Raji (cell line): Measurements from ENCODE around the gene ASIC1.

Experiments
- POLR2A ChIP-seq: IDR thresholded peaks from 2 replicates; pipeline ENCODE4 v1.6.1; 2011; ENCODE audit warnings: low read depth, low read length, control low read depth; ENCODE audit not compliant: insufficient read depth

The ASIC1 gene

DNA sequence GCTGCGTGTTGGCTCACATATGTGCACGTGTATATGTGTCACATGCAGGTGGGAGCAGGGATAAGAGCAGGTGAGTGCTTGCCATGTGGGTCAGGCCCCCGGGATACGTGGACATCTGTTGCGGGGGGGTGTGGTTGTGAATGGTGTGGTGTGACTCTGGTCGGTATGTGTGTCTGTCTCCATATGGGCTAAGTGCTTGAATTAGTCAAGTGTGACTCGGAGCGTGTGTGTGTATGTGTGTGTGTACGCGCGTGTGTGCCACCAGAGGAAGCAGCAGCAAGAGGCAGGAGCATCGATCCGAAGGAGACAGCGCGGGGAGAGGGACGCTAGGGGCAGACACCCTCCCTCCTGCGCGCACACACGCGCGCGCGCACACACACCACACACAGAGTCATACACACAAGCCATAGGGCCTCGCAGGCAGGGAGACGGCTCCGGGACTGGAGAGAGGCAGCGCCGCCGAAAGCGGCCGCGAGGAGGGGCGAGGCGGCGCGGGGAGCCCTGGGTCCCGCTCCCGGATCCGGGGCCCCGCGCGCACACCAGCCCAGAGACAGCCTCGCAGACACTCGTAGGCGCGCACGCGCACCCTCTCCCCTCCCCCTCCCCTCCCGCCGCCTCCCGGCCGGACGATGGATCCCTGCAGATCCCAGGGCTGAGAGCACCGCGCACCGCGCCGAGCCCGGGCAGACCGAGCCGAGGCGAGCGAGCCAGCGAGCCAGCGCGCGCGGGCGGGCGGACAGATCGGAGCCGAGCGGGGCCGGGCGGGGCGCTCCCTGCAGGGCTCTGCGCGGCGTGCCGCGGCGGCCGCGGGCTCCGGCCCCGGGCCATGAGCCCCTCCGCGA is at the start of gene ASIC1:
ASIC1 (plus strand) TSS at position 597 of the 842 bp plus-strand sequence. CDS start 1,171 bp downstream, outside the sequence.
- TF ChIP-seq POLR2A, result no peak

DNA sequence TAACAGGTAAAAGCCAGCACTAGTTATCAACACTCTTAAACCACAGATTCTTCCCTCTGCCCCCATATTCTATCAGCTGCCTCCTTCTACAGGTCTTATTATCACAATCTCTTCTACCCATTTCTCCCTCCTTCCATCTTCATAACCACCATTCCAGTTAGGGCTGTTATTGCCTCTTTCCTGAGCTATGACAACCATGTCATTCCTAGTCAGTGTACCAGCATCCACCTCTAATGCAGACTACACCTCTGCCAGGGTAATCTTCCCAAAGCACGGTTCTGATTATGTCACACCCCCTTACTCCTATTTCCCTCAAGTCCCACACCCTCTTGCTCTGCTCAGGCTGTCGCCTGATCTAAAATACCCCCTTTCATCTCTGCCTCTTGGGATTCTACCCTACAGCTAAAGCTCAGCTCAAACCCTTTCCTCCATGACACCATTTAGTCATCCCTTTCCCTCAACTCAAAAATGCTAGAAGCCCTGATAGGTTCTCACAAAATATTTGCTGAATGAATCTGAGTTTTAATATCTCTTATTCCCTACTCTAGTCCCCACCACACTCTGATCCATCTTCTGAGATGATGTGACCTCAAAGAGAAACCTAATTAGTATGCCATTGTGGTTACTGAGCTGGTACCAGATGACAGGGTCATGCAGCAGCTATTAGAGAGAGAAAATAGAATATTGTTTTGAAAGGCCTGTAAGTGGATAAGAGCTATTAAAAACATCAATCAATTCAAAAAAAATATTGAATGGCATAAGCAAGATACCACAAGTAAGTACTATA is 43.8 kb upstream of the ASIC1 start:
- TF ChIP-seq POLR2A, result no peak

- no peak for TF ChIP-seq POLR2A
Observed at GRCh38 chr12:50014342-50014741, 43.1 kb upstream of the ASIC1 start.

DNA sequence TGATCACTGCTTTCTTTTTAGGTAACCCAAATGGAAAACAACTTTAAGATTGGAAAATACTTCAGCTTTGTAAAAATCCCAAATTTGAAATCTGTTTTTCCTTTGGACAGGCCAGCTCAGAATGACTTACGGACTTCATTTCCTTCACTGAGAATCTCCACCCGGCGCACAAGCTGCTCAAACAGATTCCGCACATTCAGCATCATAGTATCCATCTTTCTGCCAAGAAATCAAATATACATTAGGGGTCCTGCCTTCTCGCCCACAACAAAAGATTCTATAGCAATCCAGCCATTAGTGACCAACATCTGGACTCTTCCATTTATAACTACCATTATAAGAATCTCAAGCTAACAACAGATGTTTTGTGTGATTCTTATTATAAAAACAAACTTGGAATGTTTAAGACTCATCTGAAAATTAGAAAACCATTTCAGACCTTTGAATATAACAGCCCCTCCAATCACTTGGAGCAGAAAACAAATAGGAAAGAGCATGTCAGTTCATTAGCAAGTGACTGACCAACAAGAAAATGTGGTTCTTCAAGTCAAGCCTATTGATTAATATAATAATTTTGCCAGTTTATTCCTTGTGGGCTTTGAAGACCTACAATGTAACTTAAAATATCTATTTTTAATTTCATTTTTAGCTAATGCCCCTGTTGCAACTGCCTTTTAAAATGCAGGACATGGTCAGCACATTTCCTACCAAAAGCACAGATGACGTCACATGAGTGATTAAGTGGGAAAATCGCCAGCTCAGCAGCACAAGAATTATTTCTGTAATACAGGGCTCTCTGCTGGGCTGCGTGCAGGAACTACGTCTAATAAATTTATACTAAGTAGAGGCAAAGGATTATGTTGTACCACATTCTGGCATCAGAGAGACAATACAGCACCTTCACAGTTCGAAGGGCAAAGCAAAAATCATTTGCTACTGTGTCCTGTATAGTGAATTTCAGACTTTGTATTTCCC is 40.6 kb upstream of the ASIC1 start:
- no peak for TF ChIP-seq POLR2A

DNA sequence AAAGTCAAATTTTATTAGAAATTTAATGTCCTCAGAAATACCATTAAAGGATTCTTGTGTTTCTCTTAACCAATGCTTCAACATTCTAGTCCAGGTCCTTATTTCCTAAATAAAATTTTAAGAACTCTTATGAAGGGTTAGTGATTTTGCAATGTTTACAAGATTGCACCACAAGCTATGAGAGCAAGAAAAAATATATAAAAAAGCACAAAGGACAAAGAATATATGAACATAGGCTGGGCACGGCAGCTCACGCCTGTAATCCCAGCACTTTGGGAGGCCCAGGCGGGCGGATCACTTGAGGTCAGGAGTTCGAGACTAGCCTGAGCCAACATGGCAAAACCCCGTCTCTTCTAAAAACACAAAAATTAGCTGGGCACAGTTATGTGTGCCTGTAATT is 39.8 kb upstream of the ASIC1 start:
- TF ChIP-seq POLR2A, result no peak

GRCh38 chr12:50018154-50018553 is 39.2 kb upstream of the ASIC1 start:
- TF ChIP-seq POLR2A, result no peak

DNA sequence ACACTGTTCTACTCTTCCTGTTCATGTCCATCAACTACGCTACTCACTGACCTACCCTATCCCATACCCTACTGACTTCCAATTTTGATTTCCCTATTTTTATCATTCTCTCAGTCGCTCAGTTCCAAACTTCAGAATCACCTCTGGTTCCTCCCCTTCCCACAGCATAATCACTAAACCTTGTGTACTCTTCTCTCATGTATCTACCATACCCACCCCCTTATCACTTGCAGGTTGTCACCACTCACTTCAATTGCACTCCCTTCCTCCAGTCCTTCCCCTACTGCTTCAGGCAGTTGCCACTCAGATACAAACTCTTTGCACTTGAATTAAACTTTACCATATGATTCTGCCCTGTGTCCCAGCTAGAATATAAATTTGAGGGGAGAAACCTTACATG is 38.4 kb upstream of the ASIC1 start:
- no peak for TF ChIP-seq POLR2A

DNA sequence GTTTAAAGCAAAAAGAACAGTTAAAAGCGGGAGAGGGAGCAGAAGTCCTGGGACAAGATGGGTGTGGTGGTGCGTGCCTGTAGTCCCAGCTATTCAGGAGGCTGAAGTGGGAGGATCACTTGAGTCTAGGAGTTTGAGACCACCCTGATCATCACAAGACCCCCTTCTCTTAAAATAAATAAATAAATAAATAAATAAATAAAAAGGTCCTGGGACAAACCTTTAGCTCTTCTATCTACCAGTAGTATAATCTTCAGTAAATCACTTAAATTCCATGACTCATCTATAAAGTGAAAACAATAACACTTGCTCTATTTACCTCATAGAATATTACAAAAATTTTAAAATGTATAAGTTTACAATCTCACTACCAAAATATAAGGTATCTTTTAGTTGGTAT is 37.9 kb upstream of the ASIC1 start:
- TF ChIP-seq POLR2A, result no peak

- no peak for TF ChIP-seq POLR2A
Observed at GRCh38 chr12:50021031-50021430, 36.4 kb upstream of the ASIC1 start.

DNA sequence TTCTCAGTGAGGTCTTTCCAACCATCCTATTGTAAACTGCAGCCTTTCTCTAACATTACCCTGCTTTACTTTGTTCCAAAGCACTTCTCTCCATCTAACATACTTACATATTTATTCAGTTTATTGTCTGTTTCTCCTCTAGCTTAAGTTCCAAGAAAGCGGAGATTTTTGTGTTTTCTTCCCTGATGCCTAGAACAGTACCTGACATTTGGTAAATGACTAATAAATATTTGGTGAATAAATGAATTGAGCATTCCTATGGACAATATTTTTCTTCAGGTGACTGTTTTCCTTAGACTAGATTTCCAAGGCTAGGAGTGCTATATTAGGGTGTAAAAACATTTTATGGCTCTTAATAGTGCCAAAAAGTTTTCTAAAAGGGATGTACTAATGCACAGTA is 34.5 kb upstream of the ASIC1 start:
- TF ChIP-seq POLR2A, result no peak

DNA sequence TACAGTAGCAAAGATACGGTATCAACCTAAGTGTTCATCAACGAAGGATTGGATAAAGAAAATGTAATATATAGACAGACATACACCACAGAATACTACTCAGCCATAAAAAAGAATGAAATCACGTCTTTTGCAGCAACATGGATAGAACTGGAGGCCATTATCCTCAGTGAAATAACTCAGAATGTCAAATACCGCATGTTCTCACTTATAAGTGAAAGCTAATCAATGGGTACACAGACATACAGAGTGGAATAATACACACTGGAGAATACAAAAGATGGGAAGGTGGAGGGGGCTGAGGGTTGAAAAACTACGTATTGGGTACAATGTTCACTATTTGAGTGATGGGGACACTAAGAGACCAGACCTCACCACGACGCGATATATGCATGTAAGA is 33.2 kb upstream of the ASIC1 start:
- no peak for TF ChIP-seq POLR2A

- TF ChIP-seq POLR2A, result no peak
Observed at GRCh38 chr12:50024805-50025186, 32.6 kb upstream of the ASIC1 start.

GRCh38 chr12:50025187-50026059 is 32.0 kb upstream of the ASIC1 start, which contains the start of gene RACGAP1:
RACGAP1 (minus strand) TSS chr12:50025494; CDS start chr12:50016715, 8,779 bp downstream.
- peak; percentile 74 for TF ChIP-seq POLR2A

DNA sequence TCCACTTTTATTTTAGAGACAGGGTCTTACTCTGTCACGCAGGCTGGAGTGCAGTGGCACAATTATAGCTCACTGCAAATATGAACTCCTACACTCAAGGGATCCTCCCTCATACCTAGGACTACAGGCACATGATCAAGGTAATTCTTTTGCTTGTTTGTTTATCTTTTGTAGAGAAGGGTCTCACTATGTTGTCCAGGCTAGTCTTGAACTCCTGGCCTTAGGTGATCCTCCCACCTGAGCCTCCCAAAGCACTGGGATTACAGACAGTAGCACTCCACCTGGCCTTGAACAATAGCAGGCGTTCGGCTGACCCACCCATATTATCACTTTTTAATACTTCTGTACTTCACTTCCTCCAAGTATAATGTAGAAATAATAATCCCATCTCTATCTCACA is 30.7 kb upstream of the ASIC1 start:
- no peak for TF ChIP-seq POLR2A
